Mesendoderm (in vitro differentiated cells): ENCODE measurements around the gene NUDCD3.

ENCODE experiments used
- DNase-seq: peaks from one replicate; pipeline ENCODE4 v3.0.0; 2013
- H2AK5ac ChIP-seq: 2 replicates; pipeline ENCODE4 v1.6.1; 2013; ENCODE audit warnings: low read length, inconsistent platforms
- H2BK120ac ChIP-seq: 2 replicates; pipeline ENCODE4 v1.6.1; 2013; ENCODE audit warnings: low read depth, mild to moderate bottlenecking, low read length, moderate library complexity, mixed read lengths
- H2BK15ac ChIP-seq: replicated peaks from 2 replicates; pipeline ENCODE4 v1.6.1; 2013; ENCODE audit warnings: low read depth, mild to moderate bottlenecking, moderate library complexity
- H2BK5ac ChIP-seq: 2 replicates; pipeline ENCODE4 v1.6.1; 2013; ENCODE audit warnings: low read length, inconsistent platforms
- H3K18ac ChIP-seq: 2 replicates; pipeline ENCODE4 v1.6.1; 2013; ENCODE audit warnings: mild to moderate bottlenecking, low read length, mixed read lengths
- H3K23ac ChIP-seq: one replicate; pipeline ENCODE4 v1.6.1; 2013; ENCODE audit warnings: low read length
- H3K27ac ChIP-seq: 2 replicates; pipeline ENCODE4 v1.5.1; 2013; ENCODE audit warnings: low read depth, mild to moderate bottlenecking, inconsistent platforms, low read length, moderate library complexity
- H3K27me3 ChIP-seq: 2 replicates; pipeline ENCODE4 v1.6.1; 2013; ENCODE audit warnings: low read length, control low read depth, mild to moderate bottlenecking, inconsistent platforms; ENCODE audit not compliant: insufficient read depth, poor library complexity
- H3K36me3 ChIP-seq: 2 replicates; pipeline ENCODE4 v1.6.1; 2013; ENCODE audit warnings: low read length, inconsistent platforms; ENCODE audit not compliant: control insufficient read depth, insufficient read depth
- H3K4ac ChIP-seq: one replicate; pipeline ENCODE4 v1.6.1; 2013; ENCODE audit warnings: low read depth, mild to moderate bottlenecking, low read length, moderate library complexity
- H3K4me1 ChIP-seq: 2 replicates; pipeline ENCODE4 v1.6.1; 2013; ENCODE audit warnings: low read depth, low read length, inconsistent platforms; ENCODE audit not compliant: control insufficient read depth
- H3K4me2 ChIP-seq: 2 replicates; pipeline ENCODE4 v1.6.1; 2013; ENCODE audit warnings: low read length
- H3K4me3 ChIP-seq: 2 replicates; pipeline ENCODE4 v1.5.1; 2013; ENCODE audit warnings: mild to moderate bottlenecking, low read length
- H3K56ac ChIP-seq: one replicate; pipeline ENCODE4 v1.6.1; 2013; ENCODE audit warnings: low read length
- H3K79me1 ChIP-seq: 2 replicates; pipeline ENCODE4 v1.6.1; 2013; ENCODE audit warnings: low read length, inconsistent platforms
- H3K79me2 ChIP-seq: 2 replicates; pipeline ENCODE4 v1.6.1; 2013; ENCODE audit warnings: mild to moderate bottlenecking, low read length; ENCODE audit not compliant: control insufficient read depth, insufficient read depth
- H3K9ac ChIP-seq: 2 replicates; pipeline ENCODE4 v1.6.1; 2013; ENCODE audit warnings: low read length, inconsistent platforms
- H4K5ac ChIP-seq: one replicate; pipeline ENCODE4 v1.6.1; 2013; ENCODE audit warnings: low read length
- H4K8ac ChIP-seq: one replicate; pipeline ENCODE4 v1.6.1; 2013; ENCODE audit warnings: low read depth, mild to moderate bottlenecking, control low read depth, low read length, moderate library complexity
- WGBS: extraction: QIAGEN DNeasy Blood & Tissue Kit; methylation state at CpG from one replicate; pipeline ENCODE4 v1.1.7; 2013; ENCODE audit warnings: low lambda C conversion rate, missing lambda C conversion rate; ENCODE audit not compliant: insufficient coverage; ENCODE audit errors: extremely low coverage; 5-methylcytosine and 5-hydroxymethylcytosine counted together

NUDCD3 gene

GRCh38 chr7:44398953-44399574, 91.4 kb downstream of the NUDCD3 start:
- H3K23ac ChIP-seq: no peak overlapping the region
- H3K27ac ChIP-seq: no peak overlapping the region
- peaks cover 6% of the 10 kb centered on the region for H3K79me1 ChIP-seq
- no peaks in the 10 kb centered on the region for H3K4me1 ChIP-seq
- no peaks in the 10 kb centered on the region for H3K27me3 ChIP-seq
- no CpG with 5 or more reads among the region's 8 CpGs for WGBS
- DNase-seq: no peak
- no peak overlapping the region for H3K4ac ChIP-seq
- no peak overlapping the region for H3K18ac ChIP-seq
- no peak overlapping the region for H2BK15ac ChIP-seq
- no peak overlapping the region for H3K4me3 ChIP-seq
- no peak overlapping the region for H2AK5ac ChIP-seq
- H3K56ac ChIP-seq: no peak overlapping the region
- H3K4me2 ChIP-seq: no peak overlapping the region
- no peak overlapping the region for H3K9ac ChIP-seq
- H4K5ac ChIP-seq: no peak overlapping the region
- no peak overlapping the region for H4K8ac ChIP-seq
- H3K36me3 ChIP-seq: peaks cover 4% of the 10 kb centered on the region
- no peaks in the 10 kb centered on the region for H3K79me2 ChIP-seq
- no peak overlapping the region for H2BK120ac ChIP-seq
- no peak overlapping the region for H2BK5ac ChIP-seq

GRCh38 chr7:44398511-44398911, 91.9 kb downstream of the NUDCD3 start:
- Histone ChIP-seq H2AK5ac (no peak overlapping the region), H3K79me2 (no peaks in the 10 kb centered on the region), H3K27me3 (no peaks in the 10 kb centered on the region), H3K4ac (no peak overlapping the region), H3K79me1 (peaks cover 6% of the 10 kb centered on the region), H2BK15ac (no peak overlapping the region), H2BK5ac (no peak overlapping the region), H3K36me3 (peaks cover 3% of the 10 kb centered on the region), H3K4me1 (no peaks in the 10 kb centered on the region), H3K4me3 (no peak overlapping the region), H3K56ac (no peak overlapping the region), H3K18ac (no peak overlapping the region), H3K27ac (no peak overlapping the region), H3K23ac (no peak overlapping the region), H3K4me2 (no peak overlapping the region), H3K9ac (no peak overlapping the region), H2BK120ac (no peak overlapping the region), H4K5ac (no peak overlapping the region), H4K8ac (no peak overlapping the region)
- no peak for DNase-seq
- no CpG with 5 or more reads among the region's 13 CpGs for WGBS

GRCh38 chr7:44396931-44397545, 93.4 kb downstream of the NUDCD3 start:
- no peak overlapping the region for H3K56ac ChIP-seq
- DNase-seq: no peak
- H4K8ac ChIP-seq: no peak overlapping the region
- H3K4me2 ChIP-seq: no peak overlapping the region
- H3K27me3 ChIP-seq: no peaks in the 10 kb centered on the region
- H2BK5ac ChIP-seq: no peak overlapping the region
- H3K9ac ChIP-seq: no peak overlapping the region
- H3K4me3 ChIP-seq: no peak overlapping the region
- no peaks in the 10 kb centered on the region for H3K4me1 ChIP-seq
- no peaks in the 10 kb centered on the region for H3K79me2 ChIP-seq
- peaks cover 3% of the 10 kb centered on the region for H3K36me3 ChIP-seq
- WGBS: no CpG with 5 or more reads among the region's 8 CpGs
- H4K5ac ChIP-seq: no peak overlapping the region
- H3K27ac ChIP-seq: no peak overlapping the region
- no peak overlapping the region for H3K4ac ChIP-seq
- no peak overlapping the region for H2BK15ac ChIP-seq
- H3K79me1 ChIP-seq: peaks cover 6% of the 10 kb centered on the region
- no peak overlapping the region for H3K23ac ChIP-seq
- H3K18ac ChIP-seq: no peak overlapping the region
- no peak overlapping the region for H2AK5ac ChIP-seq
- H2BK120ac ChIP-seq: no peak overlapping the region

- H3K36me3 ChIP-seq: peaks cover 3% of the 10 kb centered on the region
- no peak overlapping the region for H3K4me2 ChIP-seq
- no peak overlapping the region for H3K18ac ChIP-seq
- no peak overlapping the region for H2AK5ac ChIP-seq
- no peak overlapping the region for H3K23ac ChIP-seq
- no peak overlapping the region for H3K56ac ChIP-seq
- no peaks in the 10 kb centered on the region for H3K79me2 ChIP-seq
- no peak overlapping the region for H3K4me3 ChIP-seq
- H3K27ac ChIP-seq: no peak overlapping the region
- no peak overlapping the region for H2BK15ac ChIP-seq
- DNase-seq: no peak
- no peak overlapping the region for H3K9ac ChIP-seq
- H3K4me1 ChIP-seq: no peaks in the 10 kb centered on the region
- H2BK120ac ChIP-seq: no peak overlapping the region
- no peaks in the 10 kb centered on the region for H3K27me3 ChIP-seq
- no peak overlapping the region for H2BK5ac ChIP-seq
- H3K4ac ChIP-seq: no peak overlapping the region
- H4K5ac ChIP-seq: no peak overlapping the region
- no CpG with 5 or more reads among the region's 3 CpGs for WGBS
- no peak overlapping the region for H4K8ac ChIP-seq
- peaks cover 6% of the 10 kb centered on the region for H3K79me1 ChIP-seq
Observed at GRCh38 chr7:44396496-44396895, 94.0 kb downstream of the NUDCD3 start.

DNA sequence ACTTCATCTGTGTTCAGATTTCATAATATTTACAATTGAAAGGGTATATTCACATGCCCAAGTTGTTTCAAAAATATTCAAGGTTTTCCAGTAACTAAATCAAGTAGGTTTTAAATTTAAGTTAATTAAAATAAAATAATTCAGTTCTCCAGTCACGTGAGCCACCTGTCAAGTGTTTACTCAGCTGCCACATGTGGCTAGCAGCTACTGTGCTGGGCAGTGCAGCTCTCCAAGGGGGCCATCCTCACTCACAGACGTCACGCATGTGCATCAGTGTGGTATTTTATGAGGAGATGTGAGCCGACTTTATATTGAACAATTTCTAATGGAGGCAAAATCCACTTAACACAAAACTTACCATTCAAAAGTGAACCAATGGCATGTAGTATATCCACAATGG, 95.4 kb downstream of the NUDCD3 start:
- no peak overlapping the region for H3K23ac ChIP-seq
- H4K8ac ChIP-seq: no peak overlapping the region
- no peak overlapping the region for H3K18ac ChIP-seq
- H3K4me2 ChIP-seq: no peak overlapping the region
- no peak overlapping the region for H3K9ac ChIP-seq
- no peak for DNase-seq
- no peaks in the 10 kb centered on the region for H3K79me2 ChIP-seq
- no peak overlapping the region for H3K56ac ChIP-seq
- no peak overlapping the region for H2BK120ac ChIP-seq
- H3K4me3 ChIP-seq: no peak overlapping the region
- H3K4me1 ChIP-seq: no peaks in the 10 kb centered on the region
- H2BK15ac ChIP-seq: no peak overlapping the region
- H3K4ac ChIP-seq: no peak overlapping the region
- H3K27me3 ChIP-seq: no peaks in the 10 kb centered on the region
- H3K79me1 ChIP-seq: peaks cover 6% of the 10 kb centered on the region
- no peak overlapping the region for H4K5ac ChIP-seq
- peaks cover 6% of the 10 kb centered on the region for H3K36me3 ChIP-seq
- no peak overlapping the region for H2BK5ac ChIP-seq
- no CpG with 5 or more reads among the region's 4 CpGs for WGBS
- H3K27ac ChIP-seq: no peak overlapping the region
- H2AK5ac ChIP-seq: no peak overlapping the region

GRCh38 chr7:44394636-44395035, 95.8 kb downstream of the NUDCD3 start:
- H3K79me1 ChIP-seq: peaks cover 4% of the 10 kb centered on the region

More at GRCh38 chr7:44394636-44395035, 95.8 kb downstream of the NUDCD3 start:
- H3K79me2 ChIP-seq: no peaks in the 10 kb centered on the region
- H3K36me3 ChIP-seq: peaks cover 7% of the 10 kb centered on the region
- no peak overlapping the region for H4K8ac ChIP-seq
- no peak overlapping the region for H3K9ac ChIP-seq
- no peak overlapping the region for H3K27ac ChIP-seq
- H3K4ac ChIP-seq: no peak overlapping the region
- no peak overlapping the region for H3K4me3 ChIP-seq
- no peak overlapping the region for H2BK15ac ChIP-seq
- no peak overlapping the region for H2AK5ac ChIP-seq
- WGBS: no CpG with 5 or more reads among the region's 2 CpGs
- no peak overlapping the region for H3K18ac ChIP-seq
- DNase-seq: no peak
- H2BK120ac ChIP-seq: no peak overlapping the region
- H4K5ac ChIP-seq: no peak overlapping the region
- no peak overlapping the region for H3K56ac ChIP-seq
- H3K27me3 ChIP-seq: no peaks in the 10 kb centered on the region
- no peak overlapping the region for H3K4me2 ChIP-seq
- H2BK5ac ChIP-seq: no peak overlapping the region
- H3K4me1 ChIP-seq: no peaks in the 10 kb centered on the region
- no peak overlapping the region for H3K23ac ChIP-seq
